Activated T-cell treated with anti-CD3 and anti-CD28 coated beads for 24 hours (primary cell): Measurements from ENCODE around the gene CAB39.
A peak's percentile ranks its signal among the peaks of the same experiment; 100 is the strongest.

ENCODE experiments used
- DNase-seq: peaks from one replicate; pipeline ENCODE4 v3.0.0-alpha.2; 2020; ENCODE audit warnings: low read depth

Gene CAB39

GRCh38 chr2:230712443-230713330 is at the start of gene CAB39:
TSS of gene CAB39 (plus strand) at chr2:230712842. CDS start at chr2:230760002, 47,160 bp downstream.
- DNase-seq: peak; percentile 86

GRCh38 chr2:230664128-230664527 is 48.5 kb upstream of the CAB39 start:
- no peak for DNase-seq

DNA sequence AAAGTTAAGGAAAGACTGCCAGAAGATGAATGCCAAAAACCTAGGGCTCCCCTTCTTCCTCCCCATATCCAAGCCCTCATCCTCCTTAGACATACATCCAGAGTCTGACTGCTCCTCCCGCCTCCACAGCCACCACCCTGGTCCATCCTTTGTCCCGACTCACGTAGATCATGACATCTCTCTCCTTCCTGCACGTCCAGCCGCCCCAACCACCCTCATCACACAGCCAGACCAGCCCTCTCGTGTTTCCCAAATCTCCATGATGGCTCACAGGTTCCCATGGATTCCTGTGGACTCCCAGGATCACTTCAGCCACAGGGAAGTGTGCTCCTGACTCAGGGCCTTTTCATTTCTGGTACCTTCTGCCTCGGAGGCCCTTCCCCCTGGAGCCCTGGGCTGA is 47.8 kb upstream of the CAB39 start:
- DNase-seq: no peak

DNA sequence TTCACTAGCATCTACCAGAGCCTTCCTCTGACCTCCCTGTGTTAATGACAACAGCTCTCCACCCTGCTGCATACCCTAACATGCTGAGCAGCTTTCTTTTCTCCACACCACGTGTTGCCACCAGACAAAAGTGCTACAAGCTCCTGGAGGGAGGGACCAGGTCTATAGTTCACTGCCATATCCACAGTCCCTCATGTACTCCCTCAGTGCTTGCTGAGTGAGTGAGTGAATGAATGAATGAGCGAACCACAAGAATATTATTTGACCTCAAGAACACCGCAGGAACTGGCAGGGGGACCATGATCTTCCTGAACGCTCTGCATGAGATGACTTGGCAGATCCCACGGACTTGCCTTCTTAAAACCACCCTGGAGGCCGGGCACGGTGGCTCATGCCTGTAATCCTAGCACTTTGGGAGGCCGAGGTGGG is 47.4 kb upstream of the CAB39 start:
- no peak for DNase-seq

DNA sequence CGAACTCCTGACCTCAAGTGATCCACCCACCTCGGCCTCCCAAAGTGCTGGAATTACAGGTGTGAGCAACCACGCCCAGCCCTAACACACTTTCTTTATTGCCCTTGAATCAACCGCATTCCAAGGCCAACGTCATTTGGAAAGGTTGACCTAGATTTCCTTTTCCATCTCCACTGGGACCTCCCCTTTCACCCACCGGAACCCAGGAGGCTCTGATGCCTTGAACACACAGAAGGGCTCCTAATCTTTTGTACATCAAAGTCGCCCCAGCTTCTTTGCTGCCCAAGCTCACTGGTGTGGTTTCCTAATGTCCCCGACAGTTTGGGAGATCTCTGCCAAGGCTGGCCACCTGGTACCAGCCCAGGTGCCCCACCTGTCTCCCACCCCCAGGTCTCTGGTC is 46.2 kb upstream of the CAB39 start:
- DNase-seq: no peak

DNA sequence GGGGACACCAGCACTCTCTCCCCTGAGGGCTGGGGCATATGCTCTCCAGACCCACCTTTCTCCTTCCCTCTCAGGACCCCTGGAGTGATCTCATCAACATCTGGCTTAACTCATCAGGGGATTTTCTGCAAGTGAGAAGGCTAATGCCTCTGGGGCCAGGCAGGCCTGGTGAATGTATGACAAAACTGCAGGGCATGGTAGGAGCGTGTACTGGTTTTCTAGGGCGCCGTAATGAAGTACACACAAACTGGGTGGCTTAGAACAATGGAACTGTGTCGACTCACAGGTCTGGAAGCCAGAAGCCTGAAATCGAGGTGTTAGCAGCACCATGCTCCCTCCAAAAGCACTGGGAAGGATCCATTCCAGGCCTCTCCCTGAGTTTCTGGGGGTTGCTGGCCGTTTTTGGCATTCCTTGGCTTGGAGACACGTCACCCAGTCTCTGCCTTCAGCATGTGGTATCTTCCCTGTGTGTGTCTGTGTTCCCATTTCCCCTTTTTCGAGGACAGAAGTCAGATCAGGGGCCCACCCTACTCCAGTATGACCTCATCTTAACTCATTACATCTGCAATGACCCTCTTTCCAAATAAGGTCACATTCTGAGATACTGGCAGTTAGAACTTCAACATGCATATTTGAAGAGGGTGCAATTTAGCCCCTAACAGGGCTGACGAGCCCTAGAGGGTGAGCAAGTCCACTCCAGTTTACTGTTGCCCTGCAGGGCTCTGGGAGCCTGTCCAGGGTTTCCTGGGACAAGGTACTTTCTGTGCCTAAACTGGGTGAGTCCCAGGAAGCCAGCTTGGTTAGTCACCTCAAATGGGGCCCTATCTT is 45.5 kb upstream of the CAB39 start:
- no peak for DNase-seq

DNA sequence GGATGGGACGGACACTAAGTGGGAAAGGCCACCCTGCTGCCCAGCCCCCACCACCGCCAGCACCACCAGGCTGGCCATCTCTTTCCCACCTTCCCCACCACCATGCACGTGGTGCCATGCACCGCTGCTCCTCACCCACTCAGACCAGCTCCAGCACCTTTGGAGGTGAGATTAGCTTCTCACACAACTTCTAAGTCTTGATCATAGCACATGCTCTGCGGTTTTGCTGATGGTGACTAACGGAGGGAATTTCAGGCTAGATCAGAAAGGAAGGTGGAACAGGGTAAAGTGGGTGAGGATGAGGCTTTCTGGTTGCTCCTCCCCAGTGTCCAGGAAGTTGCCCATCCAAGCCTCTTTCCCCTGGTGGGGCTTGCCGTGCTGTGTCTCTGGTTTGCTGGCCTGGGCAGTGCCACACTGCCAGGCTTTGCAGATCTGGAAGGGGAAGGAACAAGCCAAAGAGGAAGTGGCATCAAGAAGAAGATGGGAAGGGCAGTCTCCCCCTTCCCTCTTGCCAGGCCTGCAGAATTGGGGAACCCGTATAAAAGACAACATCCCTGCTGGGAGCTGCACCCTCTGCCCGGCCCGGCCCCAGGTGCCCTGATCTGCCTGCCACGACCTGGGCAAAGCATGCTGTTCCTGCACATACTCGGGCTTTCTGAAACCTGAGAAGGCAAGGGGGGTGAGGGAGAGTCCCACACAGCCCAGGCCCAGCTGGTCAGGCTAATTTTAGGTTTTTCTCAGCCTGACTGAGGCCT is 44.3 kb upstream of the CAB39 start:
- DNase-seq: peak; percentile 38

DNA sequence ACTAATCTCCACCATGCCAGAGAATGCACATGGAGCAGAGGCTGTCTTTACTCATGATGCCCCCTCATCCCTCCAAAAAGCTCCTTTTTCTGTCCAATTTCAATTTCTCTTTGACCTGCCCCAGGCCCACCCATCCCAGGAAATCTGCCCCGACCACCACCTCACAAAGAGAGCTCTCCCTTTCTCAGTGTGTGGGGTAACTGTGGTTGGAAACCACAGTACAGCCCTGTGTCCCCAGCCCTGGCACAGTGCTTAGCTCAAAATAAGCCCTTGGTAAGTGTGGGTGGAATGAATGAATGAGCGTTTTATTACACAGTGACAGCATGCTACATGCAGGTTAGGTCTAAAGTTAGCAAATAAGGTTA is 43.7 kb upstream of the CAB39 start:
- DNase-seq: no peak

- no peak for DNase-seq
Measured at GRCh38 chr2:230669386-230669950, 43.2 kb upstream of the CAB39 start.

GRCh38 chr2:230671117-230671516 is 41.5 kb upstream of the CAB39 start:
- DNase-seq: no peak

DNA sequence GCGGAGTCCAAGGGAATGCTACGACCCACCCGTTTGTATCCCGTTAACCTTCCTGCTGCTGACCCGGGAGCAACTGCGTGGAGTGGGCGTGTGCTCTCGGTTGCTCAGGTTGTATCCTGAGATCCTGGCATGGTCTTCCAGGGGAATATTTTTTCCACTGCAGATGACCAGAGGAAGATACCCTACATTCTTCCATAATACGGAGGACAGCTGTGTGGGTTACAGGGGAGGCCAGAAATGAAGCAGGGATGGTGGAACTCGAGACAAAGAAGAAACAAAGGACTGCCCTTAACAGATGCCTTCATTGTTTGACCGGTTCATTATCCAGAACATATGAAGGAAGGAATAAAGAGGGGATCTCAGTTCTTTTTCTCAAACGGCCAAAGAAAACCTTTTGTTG is 39.8 kb upstream of the CAB39 start:
- DNase-seq: no peak

DNA sequence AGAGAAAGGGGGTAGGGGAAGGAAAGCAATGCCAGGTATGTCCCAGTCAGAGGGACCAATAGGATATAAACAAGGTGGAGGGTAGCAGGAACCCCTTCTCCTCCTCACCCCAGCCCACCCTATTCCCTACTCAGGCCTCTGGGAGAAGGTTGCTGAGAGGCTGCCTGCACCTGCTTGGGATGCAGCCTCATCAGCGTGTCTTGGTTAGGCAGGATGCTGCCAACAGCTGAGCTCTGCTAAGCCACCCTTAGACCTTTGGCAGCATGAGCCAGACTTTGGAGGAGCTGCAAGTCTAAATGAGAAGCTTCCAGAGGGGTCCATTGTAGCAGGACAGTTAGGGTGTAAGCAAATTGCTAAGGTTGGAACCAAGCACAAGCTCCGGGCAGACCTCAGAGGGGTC is 38.2 kb upstream of the CAB39 start:
- no peak for DNase-seq

- DNase-seq: no peak
Measured at GRCh38 chr2:230674966-230675672, 37.5 kb upstream of the CAB39 start.

DNA sequence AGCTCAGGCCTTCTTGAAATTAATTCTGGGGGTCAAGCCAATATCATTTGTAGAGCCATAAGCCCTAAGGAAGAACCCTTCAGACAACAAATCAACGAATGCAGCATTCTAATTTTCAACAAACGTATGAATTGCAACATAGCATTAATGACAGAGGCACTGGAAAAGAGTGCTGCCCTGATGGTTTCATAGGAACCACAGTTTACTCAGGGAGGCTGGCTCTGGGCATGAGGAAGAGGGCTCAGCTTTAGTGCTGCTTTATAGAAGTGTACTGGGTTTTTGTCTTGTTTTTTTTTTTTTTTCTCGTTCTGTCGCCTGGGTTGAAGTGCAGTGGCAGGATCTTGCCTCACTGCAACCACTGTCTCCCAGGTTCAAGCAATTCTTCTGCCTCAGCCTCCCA is 36.1 kb upstream of the CAB39 start:
- no peak for DNase-seq

DNA sequence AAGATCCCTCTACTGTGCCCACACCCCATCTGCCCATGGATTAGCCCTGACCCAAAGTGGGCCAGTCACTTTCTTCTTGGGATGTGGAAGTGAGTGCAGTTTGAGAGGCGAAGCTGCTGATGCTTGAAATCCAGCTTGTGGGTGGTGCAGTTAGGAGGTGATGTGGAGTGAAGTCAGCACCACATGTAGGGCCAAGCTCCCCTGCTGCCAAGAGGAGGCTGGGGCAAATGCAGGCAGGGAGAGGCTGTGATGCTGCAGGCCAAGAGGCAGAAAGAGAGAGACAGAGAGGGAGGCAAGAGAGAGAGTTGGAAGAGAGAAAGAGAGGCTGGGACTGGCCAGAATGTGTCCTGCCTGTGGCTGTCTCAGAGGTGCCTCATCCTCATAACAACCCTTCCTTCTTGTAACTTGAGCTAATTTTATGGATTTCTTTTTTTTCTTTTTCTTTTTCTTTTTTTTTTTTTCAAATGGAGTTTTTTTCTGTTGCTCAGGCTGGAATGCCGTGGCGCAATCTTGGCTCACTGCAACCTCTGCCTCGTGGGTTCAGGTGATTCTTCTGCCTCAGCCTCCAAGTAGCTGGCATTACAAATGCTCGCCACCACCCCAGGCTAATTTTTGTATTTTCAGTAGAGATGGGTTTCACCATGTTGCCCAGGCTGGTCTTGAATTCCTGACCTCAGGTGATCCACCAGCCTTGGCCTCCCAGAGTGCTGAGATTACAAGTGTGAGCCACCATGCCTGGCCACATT is 35.3 kb upstream of the CAB39 start:
- no peak for DNase-seq

GRCh38 chr2:230678018-230678417 is 34.6 kb upstream of the CAB39 start:
- DNase-seq: no peak

DNA sequence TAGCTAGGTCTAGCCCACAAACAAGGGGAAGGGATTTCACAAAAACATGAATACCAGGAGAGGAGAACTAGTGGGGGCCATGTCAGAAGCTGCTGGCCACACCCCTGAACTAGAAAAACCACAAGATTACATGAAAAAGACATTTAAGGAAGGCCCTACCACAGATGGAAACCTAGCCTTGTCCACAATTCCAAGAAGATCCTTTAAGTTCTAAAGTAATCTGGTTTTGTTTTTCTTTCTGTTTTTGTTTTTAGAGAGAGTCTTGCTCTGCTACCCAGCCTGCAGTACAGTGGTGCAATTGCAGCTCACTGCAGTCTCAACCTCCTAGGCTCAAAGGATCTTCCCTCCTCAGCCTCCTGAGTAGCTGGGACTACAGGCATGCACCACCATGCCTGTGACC is 34.2 kb upstream of the CAB39 start:
- DNase-seq: no peak

GRCh38 chr2:230680463-230681170 is 32.0 kb upstream of the CAB39 start:
- no peak for DNase-seq

GRCh38 chr2:230681171-230681545 is 31.5 kb upstream of the CAB39 start:
- no peak for DNase-seq

DNA sequence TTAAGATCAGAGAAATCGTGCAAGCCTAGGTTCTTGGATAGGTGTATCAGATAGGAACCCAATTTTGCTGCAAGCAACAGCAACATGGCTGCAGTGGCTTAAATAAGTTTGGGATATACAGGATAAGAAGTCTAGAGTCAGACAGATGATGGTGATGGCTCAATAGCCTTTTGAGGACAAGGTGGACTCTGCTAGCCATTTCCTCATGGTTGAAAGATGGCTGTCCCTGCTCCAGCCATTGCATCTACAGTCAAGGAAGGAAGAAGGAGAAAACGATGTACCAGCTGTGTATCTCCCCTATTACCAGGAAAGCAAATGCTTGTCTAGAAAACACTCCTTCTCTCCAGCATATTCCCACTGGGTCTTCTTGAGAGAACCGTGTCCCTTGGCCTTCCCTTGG is 30.1 kb upstream of the CAB39 start:
- DNase-seq: no peak
